Measurements from ENCODE around the gene ITGB3BP. TPM values are rescaled to one million over a fixed set of nuclear protein-coding genes. Genes with fewer than 3 reads are reported as not detected.
A peak's percentile ranks its signal among the peaks of the same experiment; 100 is the strongest.

ITGB3BP gene
- total and polyA plus RNA-seq, 2 donors from 2014 or later, result 27.2 to 29.1 TPM

- Histone ChIP-seq H3K27me3 (ENCODE audit: control insufficient read depth, insufficient read depth, low read length) (no peaks in the 10 kb centered on the region), H3K4me1 (ENCODE audit: control insufficient read depth in 2 of 3, insufficient read depth in 2 of 3, low read depth in 1 of 3, low read length in 3 of 3) (no peaks in the 10 kb centered on the region), H3K9me3 (ENCODE audit: control insufficient read depth in 2 of 3, insufficient read depth in 1 of 3, low read length in 3 of 3) (no peaks in the 10 kb centered on the region), H3K4me3 (ENCODE audit: low read length in 3 of 3) (no peak overlapping the region), H3K36me3 (ENCODE audit: control insufficient read depth in 2 of 3, insufficient read depth in 3 of 3, low read length in 3 of 3) (peaks cover 0 to 6% (median 0%) of the 10 kb centered on the region in 3 donors), H3K27ac (ENCODE audit: low read depth in 2 of 2, low read length in 2 of 2) (no peak overlapping the region), H3K9ac (ENCODE audit: low read length in 3 of 3) (no peak overlapping the region)
- FAIRE-seq, result no peak
- intact Hi-C loops (cut with DNase I), result no loop called here
- no peak for DNase-seq
- no peak for TF ChIP-seq CTCF (IDR thresholded peaks at IDR 0.05; ENCODE audit: borderline replicate concordance, extremely low read depth, insufficient read depth)
These were observed 22.8 kb upstream of the ITGB3BP start for GRCh38 chr1:63545780-63546179.

- intact Hi-C loops (cut with DNase I), result no loop called here
- peaks cover 2 to 7% (median 3%) of the 10 kb centered on the region in 3 donors for H3K36me3 ChIP-seq (ENCODE audit: control insufficient read depth in 2 of 3, insufficient read depth in 3 of 3, low read length in 3 of 3)
- TF ChIP-seq CTCF (IDR thresholded peaks at IDR 0.05; ENCODE audit: borderline replicate concordance, extremely low read depth, insufficient read depth), result no peak
- H3K4me3 ChIP-seq (ENCODE audit: low read length in 3 of 3), result no peak overlapping the region
- no peak overlapping the region for H3K9ac ChIP-seq (ENCODE audit: low read length in 3 of 3)
- no peaks in the 10 kb centered on the region for H3K9me3 ChIP-seq (ENCODE audit: control insufficient read depth in 2 of 3, insufficient read depth in 1 of 3, low read length in 3 of 3)
- no peaks in the 10 kb centered on the region for H3K4me1 ChIP-seq (ENCODE audit: control insufficient read depth in 2 of 3, insufficient read depth in 2 of 3, low read depth in 1 of 3, low read length in 3 of 3)
- no peaks in the 10 kb centered on the region for H3K27me3 ChIP-seq (ENCODE audit: control insufficient read depth, insufficient read depth, low read length)
- DNase-seq, result no peak
- peak; percentile 90 for FAIRE-seq
- H3K27ac ChIP-seq (ENCODE audit: low read depth in 2 of 2, low read length in 2 of 2), result no peak overlapping the region
These were observed 14.9 kb upstream of the ITGB3BP start for GRCh38 chr1:63537940-63538339.

GRCh38 chr1:63537006-63537405 lies 14.0 kb upstream of the ITGB3BP start:
- no peak overlapping the region for H3K27ac ChIP-seq (ENCODE audit: low read depth in 2 of 2, low read length in 2 of 2)
- H3K9me3 ChIP-seq (ENCODE audit: control insufficient read depth in 2 of 3, insufficient read depth in 1 of 3, low read length in 3 of 3), result no peaks in the 10 kb centered on the region
- TF ChIP-seq CTCF (IDR thresholded peaks at IDR 0.05; ENCODE audit: borderline replicate concordance, extremely low read depth, insufficient read depth), result no peak
- peaks cover 0 to 13% (median 3%) of the 10 kb centered on the region in 3 donors for H3K36me3 ChIP-seq (ENCODE audit: control insufficient read depth in 2 of 3, insufficient read depth in 3 of 3, low read length in 3 of 3)
- intact Hi-C loops (cut with DNase I), result no loop called here
- DNase-seq, result no peak
- no peak overlapping the region for H3K9ac ChIP-seq (ENCODE audit: low read length in 3 of 3)
- no peak for FAIRE-seq
- no peaks in the 10 kb centered on the region for H3K4me1 ChIP-seq (ENCODE audit: control insufficient read depth in 2 of 3, insufficient read depth in 2 of 3, low read depth in 1 of 3, low read length in 3 of 3)
- H3K27me3 ChIP-seq (ENCODE audit: control insufficient read depth, insufficient read depth, low read length), result no peaks in the 10 kb centered on the region
- H3K4me3 ChIP-seq (ENCODE audit: low read length in 3 of 3), result no peak overlapping the region

- intact Hi-C loops (cut with DNase I), result no loop called here
- TF ChIP-seq CTCF (IDR thresholded peaks at IDR 0.05; ENCODE audit: borderline replicate concordance, extremely low read depth, insufficient read depth), result no peak
- Histone ChIP-seq H3K36me3 (ENCODE audit: control insufficient read depth in 2 of 3, insufficient read depth in 3 of 3, low read length in 3 of 3) (peaks cover 0 to 13% (median 3%) of the 10 kb centered on the region in 3 donors), H3K9ac (ENCODE audit: low read length in 3 of 3) (no peak overlapping the region), H3K27ac (ENCODE audit: low read depth in 2 of 2, low read length in 2 of 2) (no peak overlapping the region), H3K27me3 (ENCODE audit: control insufficient read depth, insufficient read depth, low read length) (no peaks in the 10 kb centered on the region), H3K4me3 (ENCODE audit: low read length in 3 of 3) (no peak overlapping the region), H3K4me1 (ENCODE audit: control insufficient read depth in 2 of 3, insufficient read depth in 2 of 3, low read depth in 1 of 3, low read length in 3 of 3) (no peaks in the 10 kb centered on the region), H3K9me3 (ENCODE audit: control insufficient read depth in 2 of 3, insufficient read depth in 1 of 3, low read length in 3 of 3) (no peaks in the 10 kb centered on the region)
- DNase-seq, result no peak
- no peak for FAIRE-seq
These were observed 11.4 kb upstream of the ITGB3BP start for GRCh38 chr1:63534406-63534805.
